Psoas muscle (tissue), 8 donors: ENCODE measurements around the gene MPDZ. TPM values are rescaled to one million over a fixed set of nuclear protein-coding genes. Genes with fewer than 3 reads are reported as not detected.

Experiments
- ATAC-seq, 4 donors: fragments of 200-7000 bp; cut with Tn5 transposase; one replicate each; pipeline ENCODE4 v1.9.1; 2020; ENCODE audit warnings: moderate library complexity in 3 of 4, mild to moderate bottlenecking in 2 of 4
- DNase-seq, 2 donors: peaks; one replicate each; pipeline ENCODE4 v3.0.0-alpha.2; 2020
- H3K27ac ChIP-seq: fragments of 200-600 bp; one replicate; pipeline ENCODE4 v1.8.0; 2022
- H3K27me3 ChIP-seq, 3 donors: fragments of 200-600 bp in 1 of 3; one replicate each; pipeline versions ENCODE4 v1.6.1 to v1.8.0; 2013 to 2022; ENCODE audit warnings: low read length in 2 of 3, mild to moderate bottlenecking in 2 of 3, moderate library complexity in 1 of 3; ENCODE audit not compliant: insufficient read depth in 3 of 3
- H3K36me3 ChIP-seq, 2 donors: fragments of 200-600 bp in 1 of 2; one replicate each; pipeline versions ENCODE4 v1.6.1 to v1.8.0; 2013 to 2022; ENCODE audit warnings: low read depth in 1 of 2, mild to moderate bottlenecking in 1 of 2, moderate library complexity in 1 of 2; ENCODE audit not compliant: insufficient read depth in 1 of 2
- H3K4me1 ChIP-seq: fragments of 200-600 bp; one replicate; pipeline ENCODE4 v1.8.0; 2022
- H3K4me3 ChIP-seq: fragments of 200-600 bp; one replicate; pipeline ENCODE4 v1.8.0; 2022; ENCODE audit warnings: mild to moderate bottlenecking
- H3K9me3 ChIP-seq: fragments of 200-600 bp; one replicate; pipeline ENCODE4 v1.8.0; 2022
- CTCF ChIP-seq: fragments of 200-600 bp; IDR thresholded peaks from one replicate; pipeline ENCODE4 v1.8.0; 2022; ENCODE audit warnings: antibody characterized with exemption
- WGBS, 3 donors: extraction: QIAGEN DNeasy Blood & Tissue Kit; methylation state at CpG; one replicate each; pipeline versions ENCODE4 v1.1.6 to v1.1.7; 2013; 5-methylcytosine and 5-hydroxymethylcytosine counted together
- intact Hi-C, 2 donors: fragments of 100-400 bp; cut with DNase I; formaldehyde crosslinking; loops; one replicate each; pipeline versions ENCODE4 v1.11.0 to v1.14.2; 2022
- polyA plus RNA-seq, 3 donors: library from polyadenylated mRNA; stranded (reverse); fragments of 200-250 nt; gene quantifications; one replicate each; pipeline ENCODE4 v1.2.3, GENCODE V29; 2013
- total RNA-seq, 4 donors: library from RNA; stranded (reverse); fragmentation: NEBNext Ultra II Directional in 2 of 4; extraction: Animal tissue kit (Norgen Biotek cat#: 25700) in 2 of 4; gene quantifications; one replicate each; pipeline versions ENCODE4 v1.2.1 to v1.2.4, GENCODE V29; 2021 to 2023
- donor health status: healthy with polysubstance abuse.
- donor health status: DM: no; HTN: no; CAD: no; lungs with moderate emphysema.
- donor health status: Bipolar disorder and iron deficiency.
- donor health status: healthy.
- donor health status: DM: yes; HTN: yes; CAD: no.
- donor health status: DM: no; HTN: no; CAD: no.
- donor health status: DM: no; HTN: no; CAD: no.
- donor health status: DM: yes; HTN: yes; CAD: no.

Gene MPDZ
- total and polyA plus RNA-seq, 7 donors, result 9.3 to 42.8 (median 23.1) TPM

DNA sequence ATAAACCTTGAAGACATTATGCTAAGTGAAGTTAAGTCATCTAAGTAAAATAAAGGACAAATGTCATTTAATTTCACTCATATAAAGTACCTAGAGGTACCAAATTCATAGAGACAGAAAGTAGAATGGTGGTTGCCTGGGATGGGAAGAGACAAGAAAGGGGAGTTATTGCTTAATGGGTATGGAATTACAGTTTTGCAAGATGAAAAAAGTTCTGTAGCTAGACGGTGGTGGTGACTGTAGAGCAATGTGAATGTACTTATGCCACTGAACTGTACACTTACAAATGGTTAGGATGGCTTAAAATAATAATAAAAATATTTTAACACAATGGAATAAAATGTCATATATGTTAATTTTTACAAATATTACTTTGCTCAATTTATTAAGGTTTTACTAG is 128.0 kb downstream of the MPDZ start:
- no peaks in the 10 kb centered on the region for H3K27me3 ChIP-seq
- no peak overlapping the region for H3K4me3 ChIP-seq
- 26 to 35% (median 33%) methylated on average over 1 of the region's 1 CpG for WGBS, 3 donors
- peaks cover 0 to 35% of the 10 kb centered on the region in 2 donors for H3K36me3 ChIP-seq
- TF ChIP-seq CTCF, result no peak
- peak overlapping the region; percentile 69 for H3K27ac ChIP-seq
- ATAC-seq, result peak in 3 of 4 donors; percentile 57 to 69 (median 68)
- H3K4me1 ChIP-seq, result peaks cover 18% of the 10 kb centered on the region
- H3K9me3 ChIP-seq, result no peaks in the 10 kb centered on the region
- DNase-seq, result no peak
- intact Hi-C loops, result no loop called here

- no peak for TF ChIP-seq CTCF
- Histone ChIP-seq H3K27ac (peak overlapping the region; percentile 69), H3K36me3 (peaks cover 0 to 15% of the 10 kb centered on the region in 2 donors), H3K9me3 (no peaks in the 10 kb centered on the region), H3K4me1 (peaks cover 27% of the 10 kb centered on the region), H3K4me3 (no peak overlapping the region), H3K27me3 (no peaks in the 10 kb centered on the region)
- DNase-seq (peak; percentile 23 to 74), ATAC-seq (peak; percentile 93 to 99 (median 96))
- intact Hi-C loops, result loop anchor here in 1 of 2 donors (10.0 kb wide), 1 partner anchor 1165 kb away; the partner anchor contains the start of gene NFIB
These were observed 130.0 kb downstream of the MPDZ start for GRCh38 chr9:13149454-13149853.

GRCh38 chr9:13146840-13147239 is 132.7 kb downstream of the MPDZ start:
- TF ChIP-seq CTCF, result no peak
- H3K4me3 ChIP-seq, result no peak overlapping the region
- peaks cover 53% of the 10 kb centered on the region for H3K4me1 ChIP-seq
- intact Hi-C loops, result loop anchor here in 1 of 2 donors (10.0 kb wide), 1 partner anchor 1168 kb away; the partner anchor contains the start of gene NFIB
- H3K27ac ChIP-seq, result no peak overlapping the region
- WGBS, 3 donors, result 82 to 91% (median 88%) methylated on average over 4 of the region's 4 CpGs
- no peak for DNase-seq
- H3K9me3 ChIP-seq, result no peaks in the 10 kb centered on the region
- H3K27me3 ChIP-seq, result no peaks in the 10 kb centered on the region
- H3K36me3 ChIP-seq, result peaks cover 0 to 15% of the 10 kb centered on the region in 2 donors
- no peak for ATAC-seq

GRCh38 chr9:13145340-13145739 is 134.2 kb downstream of the MPDZ start:
- no peak overlapping the region for H3K4me3 ChIP-seq
- DNase-seq (no peak), ATAC-seq (no peak)
- TF ChIP-seq CTCF, result no peak
- H3K9me3 ChIP-seq, result no peaks in the 10 kb centered on the region
- intact Hi-C loops, result loop anchor here in 1 of 2 donors (10.0 kb wide), 1 partner anchor 1169 kb away; the partner anchor contains the start of gene NFIB
- H3K36me3 ChIP-seq, result peaks cover 0 to 15% of the 10 kb centered on the region in 2 donors
- peaks cover 68% of the 10 kb centered on the region for H3K4me1 ChIP-seq
- H3K27me3 ChIP-seq, result no peaks in the 10 kb centered on the region
- peak overlapping the region; percentile 32 for H3K27ac ChIP-seq
